Lung (tissue), 12 donors: ENCODE data around the gene CPNE8. TPM values are rescaled to one million over a fixed set of nuclear protein-coding genes. Genes with fewer than 3 reads are reported as not detected.

Source experiments
- ATAC-seq: fragments of 200-7000 bp; cut with Tn5 transposase; one replicate; pipeline ENCODE4 v1.9.1; 2020; ENCODE audit warnings: moderate number of reproducible peaks; ENCODE audit not compliant: insufficient read depth, low FRiP score
- DNase-seq, 3 donors: peaks; one replicate each; pipeline ENCODE4 v3.0.0-alpha.2; 2013 to 2017
- H3K27ac ChIP-seq, 2 donors: one replicate each; pipeline ENCODE4 v1.5.1; 2013; ENCODE audit warnings: mild to moderate bottlenecking in 2 of 2, moderate library complexity in 2 of 2, control low read depth in 1 of 2, inconsistent platforms in 1 of 2, low read depth in 1 of 2, low read length in 1 of 2
- H3K27me3 ChIP-seq, 3 donors: one replicate each; pipeline ENCODE4 v1.5.1; 2013; ENCODE audit warnings: low read length in 2 of 3; ENCODE audit not compliant: control insufficient read depth in 3 of 3, insufficient read depth in 3 of 3
- H3K36me3 ChIP-seq, 4 donors: one replicate each; pipeline ENCODE4 v1.5.1; 2013; ENCODE audit warnings: low read length in 4 of 4, mild to moderate bottlenecking in 1 of 4, moderate library complexity in 1 of 4; ENCODE audit not compliant: control insufficient read depth in 4 of 4, insufficient read depth in 4 of 4
- H3K4me1 ChIP-seq, 5 donors: one replicate each; pipeline ENCODE4 v1.5.1; 2013; ENCODE audit warnings: low read length in 5 of 5, mild to moderate bottlenecking in 2 of 5, moderate library complexity in 1 of 5; ENCODE audit not compliant: control insufficient read depth in 5 of 5, insufficient read depth in 5 of 5
- H3K4me3 ChIP-seq: one replicate; pipeline ENCODE4 v1.5.1; 2013; ENCODE audit warnings: mild to moderate bottlenecking, control low read depth, moderate library complexity
- H3K9ac ChIP-seq, 2 donors: one replicate each; pipeline ENCODE4 v1.5.1; 2013; ENCODE audit warnings: low read length in 2 of 2, control low read depth in 1 of 2; ENCODE audit not compliant: insufficient read depth in 1 of 2
- H3K9me3 ChIP-seq, 4 donors: one replicate each; pipeline ENCODE4 v1.5.1; 2013; ENCODE audit warnings: low read length in 3 of 4, mild to moderate bottlenecking in 1 of 4, moderate library complexity in 1 of 4; ENCODE audit not compliant: control insufficient read depth in 4 of 4, insufficient read depth in 3 of 4
- CTCF ChIP-seq: IDR thresholded peaks from 2 replicates; pipeline ENCODE4 v1.5.1; 2012; ENCODE audit warnings: mild to moderate bottlenecking; ENCODE audit errors: control extremely low read depth, extremely low read depth
- WGBS, 2 donors: extraction: QIAGEN DNeasy Blood & Tissue Kit; methylation state at CpG; one replicate each; pipeline ENCODE4 v1.1.7; 2013; 5-methylcytosine and 5-hydroxymethylcytosine counted together
- polyA plus RNA-seq, 2 donors: library from polyadenylated mRNA; stranded (reverse); fragments of 200-250 nt; gene quantifications; one replicate each; pipeline ENCODE4 v1.2.1, GENCODE V29; 2013
- total RNA-seq, 2 donors: library from RNA; depleted of rRNA in 1 of 2; stranded (reverse); fragments of >200 nt in 1 of 2; gene quantifications; one replicate each; pipeline ENCODE4 v1.2.1, GENCODE V29; 2014 to 2021
- donor health status: control.
- donor health status: control.
- donor health status: Bipolar disorder and iron deficiency.
- donor health status: healthy.
- donor health status: DM: yes; HTN: yes; CAD: no.

Gene CPNE8
- total and polyA plus RNA-seq, 4 donors: 9.2 to 20.1 (median 15.3) TPM

GRCh38 chr12:38809832-38810231, 95.6 kb downstream of the CPNE8 start:
- ATAC-seq (no peak), DNase-seq (no peak)
- Histone ChIP-seq H3K9me3 (no peaks in the 10 kb centered on the region), H3K27me3 (no peaks in the 10 kb centered on the region), H3K9ac (no peak overlapping the region), H3K4me1 (no peaks in the 10 kb centered on the region), H3K27ac (no peak overlapping the region), H3K4me3 (no peak overlapping the region), H3K36me3 (peaks cover 0 to 8% (median 1%) of the 10 kb centered on the region in 4 donors)
- TF ChIP-seq CTCF: no peak

- DNase-seq: no peak
- no peak for TF ChIP-seq CTCF
- Histone ChIP-seq H3K4me1 (no peaks in the 10 kb centered on the region), H3K4me3 (no peak overlapping the region), H3K27me3 (no peaks in the 10 kb centered on the region), H3K9me3 (peaks cover 0 to 8% (median 0%) of the 10 kb centered on the region in 4 donors), H3K27ac (no peak overlapping the region), H3K9ac (no peak overlapping the region), H3K36me3 (no peaks in the 10 kb centered on the region)
- 92 to 96% methylated on average over 1 of the region's 1 CpG for WGBS, 2 donors
- ATAC-seq: no peak
Measured at GRCh38 chr12:38788106-38788505, 117.3 kb downstream of the CPNE8 start.

DNA sequence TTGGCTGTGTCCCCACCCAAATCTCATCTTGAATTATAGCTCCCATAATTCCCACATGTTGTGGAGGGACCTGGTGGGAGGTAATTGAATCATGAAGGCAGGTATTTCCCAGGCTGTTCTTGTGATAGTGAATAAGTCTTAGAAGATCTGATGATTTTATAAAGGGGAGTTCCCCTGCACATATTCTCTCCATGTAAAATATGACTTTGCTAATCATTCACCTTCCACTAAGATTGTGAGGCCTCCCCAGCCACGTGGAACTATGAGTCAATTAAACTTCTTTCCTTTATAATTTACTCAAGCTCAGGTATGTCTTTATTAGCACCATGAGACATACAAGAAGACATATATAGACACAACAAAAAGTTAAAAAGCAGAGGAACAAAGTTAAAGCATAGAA, 120.0 kb downstream of the CPNE8 start:
- peaks cover 0 to 8% (median under 1%) of the 10 kb centered on the region in 4 donors for H3K9me3 ChIP-seq
- H3K27me3 ChIP-seq: no peaks in the 10 kb centered on the region
- TF ChIP-seq CTCF: no peak
- no peak overlapping the region for H3K4me3 ChIP-seq
- DNase-seq: no peak
- 66 to 76% methylated on average over 1 of the region's 1 CpG for WGBS, 2 donors
- no peaks in the 10 kb centered on the region for H3K4me1 ChIP-seq
- no peaks in the 10 kb centered on the region for H3K36me3 ChIP-seq
- ATAC-seq: no peak
- H3K9ac ChIP-seq: no peak overlapping the region
- no peak overlapping the region for H3K27ac ChIP-seq

DNA sequence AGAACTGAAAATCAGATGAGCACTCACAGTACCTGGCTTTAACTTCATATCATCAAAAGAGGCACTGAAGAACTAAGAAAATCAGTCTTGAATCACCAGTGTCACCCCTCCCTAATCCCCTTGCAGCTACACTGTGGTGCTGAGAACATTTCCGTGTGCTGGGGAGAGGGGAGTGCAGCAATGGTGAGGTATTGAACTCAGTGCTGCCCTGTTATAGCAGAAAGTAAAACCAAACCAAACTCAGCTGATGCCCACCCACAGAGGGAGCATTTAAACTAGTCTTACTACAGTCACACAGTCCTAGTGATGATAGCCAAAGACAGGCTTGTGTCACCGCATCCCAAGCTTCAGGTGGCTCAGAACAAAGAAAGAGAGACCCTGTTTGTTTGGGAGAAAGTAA, 122.1 kb downstream of the CPNE8 start:
- ATAC-seq (no peak), DNase-seq (no peak)
- Histone ChIP-seq H3K9me3 (peaks cover 0 to 9% (median 4%) of the 10 kb centered on the region in 4 donors), H3K27ac (no peak overlapping the region), H3K9ac (no peak overlapping the region), H3K27me3 (no peaks in the 10 kb centered on the region), H3K4me1 (no peaks in the 10 kb centered on the region), H3K4me3 (no peak overlapping the region), H3K36me3 (no peaks in the 10 kb centered on the region)
- WGBS, 2 donors: 70 to 90% methylated on average over 2 of the region's 2 CpGs
- TF ChIP-seq CTCF: no peak
